CD4-positive, alpha-beta T cell treated with Interleukin-17A for 1 hour (primary cell): ENCODE measurements around the gene NLE1.
"Not testable (repeated sequence)": the region's sequence is repeated elsewhere in the genome, so short reads cannot be mapped to it uniquely, and the experiment has no call there.

ENCODE experiments used
- DNase-seq: peaks from one replicate; pipeline ENCODE4 v3.0.0-alpha.2; 2020

The NLE1 gene

GRCh38 chr17:35161281-35161761 is 19.2 kb upstream of the NLE1 start:
- DNase-seq, result peak; percentile 62

GRCh38 chr17:35160354-35161201 is 18.5 kb upstream of the NLE1 start:
- DNase-seq, result peak; percentile 54

- no peak for DNase-seq
These were observed 17.8 kb upstream of the NLE1 start for GRCh38 chr17:35159940-35160339.

- no peak for DNase-seq
These were observed 13.1 kb upstream of the NLE1 start for GRCh38 chr17:35155246-35155645.

- no peak for DNase-seq
These were observed 12.4 kb upstream of the NLE1 start for GRCh38 chr17:35154196-35155165.

GRCh38 chr17:35152421-35153140 is 10.5 kb upstream of the NLE1 start:
- DNase-seq, result no peak

GRCh38 chr17:35151080-35151479 is 9.0 kb upstream of the NLE1 start:
- DNase-seq, result not testable (repeated sequence)

GRCh38 chr17:35149941-35150340 is 7.8 kb upstream of the NLE1 start:
- DNase-seq, result no peak

GRCh38 chr17:35148144-35148543 is 6.0 kb upstream of the NLE1 start:
- DNase-seq, result no peak

GRCh38 chr17:35147375-35147905 is 5.3 kb upstream of the NLE1 start, which contains the start of gene UNC45B:
TSS of gene UNC45B (plus strand) at chr17:35147817. CDS start at chr17:35148264, 447 bp downstream.
- no peak for DNase-seq

- DNase-seq, result no peak
These were observed 4.2 kb upstream of the NLE1 start for GRCh38 chr17:35146214-35146833.

- no peak for DNase-seq
These were observed 2.7 kb upstream of the NLE1 start for GRCh38 chr17:35144840-35145239.

GRCh38 chr17:35142467-35142796 is 329 bp upstream of the NLE1 start:
- no peak for DNase-seq

- DNase-seq, result peak; percentile 12
These were observed 3.9 kb downstream of the NLE1 start for GRCh38 chr17:35138218-35138617.

GRCh38 chr17:35135322-35135721 is 6.8 kb downstream of the NLE1 start:
- no peak for DNase-seq

GRCh38 chr17:35132816-35133550 is 9.1 kb downstream of the NLE1 start:
- no peak for DNase-seq

- DNase-seq, result no peak
These were observed 10.0 kb downstream of the NLE1 start for GRCh38 chr17:35132099-35132498.

GRCh38 chr17:35130392-35130791 is 11.7 kb downstream of the NLE1 start:
- DNase-seq, result no peak

- DNase-seq, result no peak
These were observed 12.1 kb downstream of the NLE1 start for GRCh38 chr17:35129973-35130351.

GRCh38 chr17:35129154-35129972 is 12.7 kb downstream of the NLE1 start:
- DNase-seq, result no peak
